A549 (cell line): ENCODE measurements around the gene CERK. TPM values are rescaled to one million over a fixed set of nuclear protein-coding genes. Genes with fewer than 3 reads are reported as not detected.
A peak's percentile ranks its signal among the peaks of the same experiment; 100 is the strongest.

ENCODE experiments used
- ATAC-seq, 2 experiments: fragments of 200-7000 bp in 1 of 2; fragments of >200 bp in 1 of 2; cut with Nextera tagmentation in 1 of 2; cut with Tn5 transposase in 1 of 2; 3 replicates each; pipeline versions ENCODE4 v1.8.0 to v1.9.1; 2018 to 2020; ENCODE audit warnings: mild to moderate bottlenecking in 1 of 2, moderate library complexity in 1 of 2
- CTCF ChIA-PET: fragments of 300-600 bp; sonication (Branson Sonifier 250); formaldehyde crosslinking; extraction: SDS; loops from one replicate; lab custom pipeline; 2021; ENCODE audit warnings: antibody characterized with exemption, inconsistent platforms; lab: Yijun Ruan, JAX
- POLR2A ChIA-PET: fragments of 350-600 bp; formaldehyde crosslinking; extraction: SDS; loops from one replicate; lab custom pipeline; 2021; ENCODE audit warnings: antibody characterized with exemption, inconsistent platforms; lab: Yijun Ruan, JAX
- DNase-seq, 2 experiments: peaks; one replicate each; pipeline versions ENCODE4 v3.0.0 to v3.0.0-alpha.2; 2011 to 2016; ENCODE audit warnings: low read depth in 1 of 2, low spot score in 1 of 2
- FAIRE-seq: peaks from 2 replicates; lab custom pipeline; 2011; peaks lifted over from hg19 to GRCh38; lab: Jason Lieb, UNC
- H3K27ac ChIP-seq, 2 experiments: fragments of >200 bp; sonication (Bioruptor Twin); formaldehyde crosslinking; 3 replicates each; pipeline ENCODE4 v1.5.1; 2016 to 2017
- H3K4me1 ChIP-seq: fragments of >200 bp; sonication (Bioruptor Twin); formaldehyde crosslinking; 3 replicates; pipeline ENCODE4 v1.6.1; 2016
- H3K4me2 ChIP-seq: fragments of >200 bp; sonication (Bioruptor Twin); formaldehyde crosslinking; 3 replicates; pipeline ENCODE4 v1.6.1; 2016
- H3K4me3 ChIP-seq: fragments of >200 bp; sonication (Bioruptor Twin); formaldehyde crosslinking; 3 replicates; pipeline ENCODE4 v1.5.1; 2016
- H3K9me3 ChIP-seq: fragments of >200 bp; sonication (Bioruptor Twin); formaldehyde crosslinking; 3 replicates; pipeline ENCODE4 v1.6.1; 2016
- CEBPB ChIP-seq, 2 experiments: fragments of >200 bp in 1 of 2; sonication (Bioruptor Twin) in 1 of 2; formaldehyde crosslinking in 1 of 2; IDR thresholded peaks; 2 replicates each; pipeline ENCODE4 v1.6.1; 2012 to 2016
- CHD2 ChIP-seq: fragments of 150-350 bp; IDR thresholded peaks from 2 replicates; pipeline ENCODE4 v1.6.1; 2014; ENCODE audit warnings: low read length; ENCODE audit not compliant: partially characterized antibody
- CHD4 ChIP-seq: fragments of 200-600 bp; sonication (generic); IDR thresholded peaks from 2 replicates; pipeline ENCODE4 v1.6.1; 2016; ENCODE audit warnings: antibody characterized with exemption, mild to moderate bottlenecking, borderline replicate concordance
- EHF ChIP-seq: fragments of 250-450 bp; sonication (Bioruptor Pico); IDR thresholded peaks from 2 replicates; pipeline ENCODE4 v1.5.0; 2020; ENCODE audit warnings: mild to moderate bottlenecking
- EHMT2 ChIP-seq: fragments of 200-600 bp; sonication (generic); IDR thresholded peaks from 2 replicates; pipeline ENCODE4 v1.6.1; 2016; ENCODE audit warnings: antibody characterized with exemption, low read depth, mild to moderate bottlenecking, moderate library complexity
- ESRRA ChIP-seq: fragments of 150-350 bp; IDR thresholded peaks from 2 replicates; pipeline ENCODE4 v1.6.1; 2014; ENCODE audit warnings: mild to moderate bottlenecking, low read length, borderline replicate concordance
- FOSB ChIP-seq: fragments of 250-450 bp; sonication (Bioruptor Pico); IDR thresholded peaks from 2 replicates; pipeline ENCODE4 v1.5.0; 2020; ENCODE audit warnings: mild to moderate bottlenecking, moderate library complexity
- HEYL ChIP-seq: fragments of 250-450 bp; sonication (Bioruptor Pico); IDR thresholded peaks from 2 replicates; pipeline ENCODE4 v1.8.0; 2021; ENCODE audit warnings: mild to moderate bottlenecking, moderate library complexity
- HOXA7 ChIP-seq: fragments of 250-450 bp; sonication (Bioruptor Pico); IDR thresholded peaks from 2 replicates; pipeline ENCODE4 v1.5.0; 2020; ENCODE audit warnings: mild to moderate bottlenecking, moderate library complexity
- HOXB5 ChIP-seq: fragments of 250-450 bp; sonication (Bioruptor Pico); IDR thresholded peaks from 2 replicates; pipeline ENCODE4 v1.5.0; 2020; ENCODE audit warnings: mild to moderate bottlenecking, moderate library complexity
- JUN ChIP-seq, 2 experiments: fragments of >200 bp; sonication (Bioruptor Twin); formaldehyde crosslinking; IDR thresholded peaks; 2 replicates in 1 of 2; 3 replicates in 1 of 2; pipeline ENCODE4 v1.6.1; 2016 to 2017
- KDM1A ChIP-seq: fragments of 200-600 bp; sonication (generic); IDR thresholded peaks from 2 replicates; pipeline ENCODE4 v1.6.1; 2016; ENCODE audit warnings: low read depth, mild to moderate bottlenecking
- KDM5A ChIP-seq: fragments of 200-600 bp; sonication (generic); IDR thresholded peaks from 2 replicates; pipeline ENCODE4 v1.6.1; 2016; ENCODE audit warnings: antibody characterized with exemption, mild to moderate bottlenecking
- MAZ ChIP-seq: fragments of 150-350 bp; IDR thresholded peaks from 2 replicates; pipeline ENCODE4 v1.6.1; 2014; ENCODE audit warnings: antibody characterized with exemption, low read depth, low read length, borderline replicate concordance
- MYC ChIP-seq: IDR thresholded peaks from 2 replicates; pipeline ENCODE4 v1.6.1; 2012; ENCODE audit warnings: mild to moderate bottlenecking, inconsistent platforms, low read length, improper control_type of control experiment, borderline replicate concordance
- NFE2L2 ChIP-seq: fragments of 150-350 bp; conservative IDR thresholded peaks from 2 replicates; pipeline ENCODE4 v1.6.1; 2014; ENCODE audit warnings: low read length
- POLR2AphosphoS2 ChIP-seq: conservative IDR thresholded peaks from 2 replicates; pipeline ENCODE4 v1.6.1; 2012; ENCODE audit warnings: low read length, improper control_type of control experiment, inconsistent platforms
- RAD21 ChIP-seq, 2 experiments: fragments of >200 bp in 1 of 2; sonication (Bioruptor Twin) in 1 of 2; formaldehyde crosslinking in 1 of 2; IDR thresholded peaks in 1 of 2; conservative IDR thresholded peaks in 1 of 2; 2 replicates in 1 of 2; 3 replicates in 1 of 2; pipeline ENCODE4 v1.6.1; 2012 to 2018; ENCODE audit warnings: inconsistent platforms in 1 of 2
- RCOR1 ChIP-seq: fragments of 150-350 bp; IDR thresholded peaks from 2 replicates; pipeline ENCODE4 v1.6.1; 2014; ENCODE audit warnings: antibody characterized with exemption, low read length, low read depth
- SMC3 ChIP-seq: fragments of >200 bp; sonication (Bioruptor Twin); formaldehyde crosslinking; IDR thresholded peaks from 3 replicates; pipeline ENCODE4 v1.6.1; 2018; ENCODE audit warnings: inconsistent platforms
- TFCP2L1 ChIP-seq: fragments of 250-450 bp; sonication (Bioruptor Pico); IDR thresholded peaks from 2 replicates; pipeline ENCODE4 v1.5.0; 2021; ENCODE audit warnings: mild to moderate bottlenecking
- ZNF302 ChIP-seq: fragments of 250-450 bp; sonication (Bioruptor Pico); IDR thresholded peaks from 2 replicates; pipeline ENCODE4 v1.9.0; 2021; ENCODE audit warnings: inconsistent platforms, mild to moderate bottlenecking, moderate library complexity
- WGBS: methylation state at CpG from one replicate; pipeline ENCODE4 v1.1.6; 2017; ENCODE audit errors: missing lambda C conversion rate; 5-methylcytosine and 5-hydroxymethylcytosine counted together
- polyA plus RNA-seq, 4 experiments: library from polyadenylated mRNA; depleted of rRNA in 3 of 4; stranded (reverse); fragments of >200 nt; fragmentation: RNase III in 1 of 4; extraction: RNeasy Plus Mini Kit Qiagen cat#74134 plus additional on column Dnase treatment in 1 of 4; gene quantifications; 2 replicates in 3 of 4; 3 replicates in 1 of 4; pipeline ENCODE4 v1.2.3, GENCODE V29; 2011 to 2017
- TF ChIP-seq, protein P1 (sequence below): IDR thresholded peaks from 2 replicates; pipeline ENCODE4 v1.6.1; 2012; ENCODE audit warnings: low read depth, borderline replicate concordance
- TF ChIP-seq, protein P2 (sequence below): IDR thresholded peaks from 2 replicates; pipeline ENCODE4 v1.6.1; 2012
- TF ChIP-seq, protein P3 (sequence below): fragments of >200 bp; sonication (Bioruptor Twin); formaldehyde crosslinking; IDR thresholded peaks from 2 replicates; pipeline ENCODE4 v1.6.1; 2016
- TF ChIP-seq, protein P4 (sequence below): fragments of >200 bp; sonication (Bioruptor Twin); formaldehyde crosslinking; IDR thresholded peaks from 3 replicates; pipeline ENCODE4 v1.5.1; 2016

Gene CERK
- polyA plus RNA-seq, 2 of the 4 experiments (the other 2 are of a cell fraction), result 13.1 to 15.6 TPM

DNA sequence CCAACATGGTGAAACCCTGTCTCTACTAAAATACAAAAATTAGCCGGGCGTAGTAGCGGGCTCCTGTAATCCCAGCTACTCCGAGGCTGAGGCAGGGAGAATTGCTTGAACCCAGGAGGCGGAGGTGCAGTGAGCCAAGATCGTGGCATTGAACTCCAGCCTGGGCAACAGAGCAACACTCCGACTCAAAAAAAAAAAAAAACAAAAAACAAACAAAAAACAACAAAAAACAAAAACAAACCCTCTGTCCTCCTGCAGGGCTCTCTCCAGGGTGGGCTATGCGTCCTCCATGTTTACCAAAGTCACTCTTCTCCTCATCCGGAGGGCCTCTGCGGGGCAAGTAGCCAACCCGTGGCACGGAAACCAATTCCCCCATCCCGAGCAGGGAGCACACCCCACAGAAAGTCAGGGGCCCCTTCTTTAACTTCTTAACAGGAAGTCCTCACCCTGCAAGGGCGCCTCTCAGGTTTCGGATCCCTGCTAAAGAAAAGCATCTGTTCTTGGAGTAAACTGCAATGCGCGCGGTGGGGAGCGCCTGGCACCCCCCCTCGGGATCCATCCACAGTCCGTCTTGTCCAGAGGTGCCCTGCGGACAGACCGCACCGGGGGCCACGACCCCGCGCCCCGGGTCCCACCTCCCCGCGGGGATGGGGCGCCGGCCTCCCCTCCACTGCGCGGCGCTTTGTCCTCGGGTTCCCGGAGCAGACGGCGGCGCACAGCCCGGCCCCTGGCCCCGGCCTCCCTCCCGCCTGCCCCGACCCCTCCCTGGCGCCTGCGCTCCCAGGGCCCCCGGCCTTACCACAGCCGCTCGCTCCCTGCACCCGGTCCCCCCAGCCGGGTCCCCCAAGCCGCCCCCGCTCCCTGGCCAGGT, 712 bp downstream of the CERK start:
- ChIA-PET POLR2A (no interaction called here), CTCF (no interaction called here)
- TF ChIP-seq FOSB (CRISPR knock-in tag) (no peak), CHD2 (no peak), HOXA7 (CRISPR knock-in tag) (no peak), CEBPB (IDR thresholded peaks at IDR 0.05) (no peak), JUN (IDR thresholded peaks at IDR 0.05) (no peak), HOXB5 (CRISPR knock-in tag) (no peak), EHF (CRISPR knock-in tag) (no peak), TFCP2L1 (no peak), SMC3 (no peak), HEYL (CRISPR knock-in tag) (no peak), POLR2AphosphoS2 (no peak), CHD4 (no peak), NFE2L2 (no peak), MAZ (no peak)
- TF ChIP-seq, protein P1, sequence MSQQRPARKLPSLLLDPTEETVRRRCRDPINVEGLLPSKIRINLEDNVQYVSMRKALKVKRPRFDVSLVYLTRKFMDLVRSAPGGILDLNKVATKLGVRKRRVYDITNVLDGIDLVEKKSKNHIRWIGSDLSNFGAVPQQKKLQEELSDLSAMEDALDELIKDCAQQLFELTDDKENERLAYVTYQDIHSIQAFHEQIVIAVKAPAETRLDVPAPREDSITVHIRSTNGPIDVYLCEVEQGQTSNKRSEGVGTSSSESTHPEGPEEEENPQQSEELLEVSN, result no peak
- TF ChIP-seq, protein P2, sequence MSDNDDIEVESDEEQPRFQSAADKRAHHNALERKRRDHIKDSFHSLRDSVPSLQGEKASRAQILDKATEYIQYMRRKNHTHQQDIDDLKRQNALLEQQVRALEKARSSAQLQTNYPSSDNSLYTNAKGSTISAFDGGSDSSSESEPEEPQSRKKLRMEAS, result no peak
- FAIRE-seq (no peak), DNase-seq (peak in 1 of 2 experiments; percentile 18), ATAC-seq (peak; percentile 11 to 23; a peak in 3 of 6 replicates)
- H3K4me3 ChIP-seq, result peak overlapping the region; percentile 96
- peak overlapping the region; percentile 81 for H3K4me2 ChIP-seq
- H3K27ac ChIP-seq, result peak overlapping the region; percentile 94 to 99
- peaks cover 24% of the 10 kb centered on the region for H3K4me1 ChIP-seq
- H3K9me3 ChIP-seq, result no peaks in the 10 kb centered on the region
- 48% methylated on average over 12 of the region's 53 CpGs for WGBS

DNA sequence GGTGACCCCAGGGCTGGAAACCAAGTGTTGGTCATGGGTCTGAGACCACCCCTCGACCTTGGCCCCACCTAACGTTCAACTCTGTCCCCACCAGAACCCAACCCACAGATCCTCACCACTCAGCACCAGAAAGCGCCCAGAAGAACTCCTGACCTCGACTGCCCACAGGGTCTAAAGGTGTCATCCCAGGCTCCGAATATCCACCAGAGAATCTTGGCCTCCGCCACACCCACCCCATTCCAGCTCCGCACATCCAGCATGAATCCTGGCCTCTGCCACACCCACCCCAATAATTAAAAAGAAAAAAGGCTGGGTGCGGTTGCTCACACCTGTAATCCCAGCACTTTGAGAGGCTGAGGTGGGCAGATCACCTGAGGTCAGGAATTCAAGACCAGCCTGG, 1.3 kb downstream of the CERK start:
- Histone ChIP-seq H3K27ac (peak overlapping the region in 1 of 2 experiments; percentile 94; a peak in 1 of 6 replicates), H3K9me3 (no peaks in the 10 kb centered on the region), H3K4me2 (peak overlapping the region; percentile 81), H3K4me3 (peak overlapping the region; percentile 96), H3K4me1 (peaks cover 21% of the 10 kb centered on the region)
- TF ChIP-seq, protein P3, sequence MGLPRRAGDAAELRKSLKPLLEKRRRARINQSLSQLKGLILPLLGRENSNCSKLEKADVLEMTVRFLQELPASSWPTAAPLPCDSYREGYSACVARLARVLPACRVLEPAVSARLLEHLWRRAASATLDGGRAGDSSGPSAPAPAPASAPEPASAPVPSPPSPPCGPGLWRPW, result no peak
- TF ChIP-seq ESRRA (no peak), RAD21 (conservative IDR thresholded peaks at IDR 0.05 in 1 of 2, IDR thresholded peaks at IDR 0.05 in 1 of 2) (no peak), FOSB (CRISPR knock-in tag) (no peak), EHF (CRISPR knock-in tag) (no peak), KDM5A (no peak), KDM1A (no peak), MYC (no peak), HOXB5 (CRISPR knock-in tag) (no peak), POLR2AphosphoS2 (no peak), EHMT2 (no peak), CHD2 (no peak), TFCP2L1 (no peak), RCOR1 (no peak), ZNF302 (CRISPR knock-in tag) (no peak)
- TF ChIP-seq, protein P4, sequence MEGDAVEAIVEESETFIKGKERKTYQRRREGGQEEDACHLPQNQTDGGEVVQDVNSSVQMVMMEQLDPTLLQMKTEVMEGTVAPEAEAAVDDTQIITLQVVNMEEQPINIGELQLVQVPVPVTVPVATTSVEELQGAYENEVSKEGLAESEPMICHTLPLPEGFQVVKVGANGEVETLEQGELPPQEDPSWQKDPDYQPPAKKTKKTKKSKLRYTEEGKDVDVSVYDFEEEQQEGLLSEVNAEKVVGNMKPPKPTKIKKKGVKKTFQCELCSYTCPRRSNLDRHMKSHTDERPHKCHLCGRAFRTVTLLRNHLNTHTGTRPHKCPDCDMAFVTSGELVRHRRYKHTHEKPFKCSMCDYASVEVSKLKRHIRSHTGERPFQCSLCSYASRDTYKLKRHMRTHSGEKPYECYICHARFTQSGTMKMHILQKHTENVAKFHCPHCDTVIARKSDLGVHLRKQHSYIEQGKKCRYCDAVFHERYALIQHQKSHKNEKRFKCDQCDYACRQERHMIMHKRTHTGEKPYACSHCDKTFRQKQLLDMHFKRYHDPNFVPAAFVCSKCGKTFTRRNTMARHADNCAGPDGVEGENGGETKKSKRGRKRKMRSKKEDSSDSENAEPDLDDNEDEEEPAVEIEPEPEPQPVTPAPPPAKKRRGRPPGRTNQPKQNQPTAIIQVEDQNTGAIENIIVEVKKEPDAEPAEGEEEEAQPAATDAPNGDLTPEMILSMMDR, result no peak
- CTCF ChIA-PET, result interaction anchor here (1.6 to 2.0 kb wide), 2 partner anchors 22 to 173 kb away, joined by 5 to 10 read pairs; no protein-coding TSS in a partner anchor
- WGBS, result 78% methylated on average over 8 of the region's 8 CpGs
- no peak for ATAC-seq
- DNase-seq, result no peak
- POLR2A ChIA-PET, result no interaction called here
- FAIRE-seq, result no peak
